T-helper 1 cell treated with Interleukin-12 subunit alpha and Interleukin-12 subunit beta and Interleukin-4 antibody, amounts not matched to agents 30 μg/mL and 1 μg/mL, for 36 hours (primary cell): ENCODE data around the gene TNRC6C.

ENCODE experiments used
- H3K27ac Mint-ChIP-seq: one replicate; pipeline ENCODE4 v1.8.0; 2021; ENCODE audit warnings: mild to moderate bottlenecking, mixed read lengths
- H3K27me3 Mint-ChIP-seq: one replicate; pipeline ENCODE4 v1.8.0; 2021; ENCODE audit warnings: low read depth, mixed read lengths
- H3K36me3 Mint-ChIP-seq: one replicate; pipeline ENCODE4 v1.8.0; 2021; ENCODE audit warnings: low read depth, mixed read lengths
- H3K4me1 Mint-ChIP-seq: one replicate; pipeline ENCODE4 v1.8.0; 2021; ENCODE audit warnings: low read depth, mixed read lengths
- H3K4me3 Mint-ChIP-seq: one replicate; pipeline ENCODE4 v1.8.0; 2021; ENCODE audit warnings: mild to moderate bottlenecking, moderate library complexity, mixed read lengths
- H3K9me3 Mint-ChIP-seq: one replicate; pipeline ENCODE4 v1.8.0; 2021; ENCODE audit warnings: mixed read lengths

TNRC6C gene

GRCh38 chr17:77957857-77958715 is at the start of gene TNRC6C:
Gene TNRC6C (plus strand): TSS chr17:77958703. CDS start chr17:78004207, 45,504 bp downstream.
- Mint-ChIP-seq H3K4me1 (peaks cover 29% of the 10 kb centered on the region), H3K4me3 (peak within 1 kb of the TSS; percentile 92), H3K36me3 (peaks cover 11% of the 10 kb centered on the region)

GRCh38 chr17:77909236-77909635 is 49.3 kb upstream of the TNRC6C start:
- Mint-ChIP-seq H3K27me3 (peaks cover 35% of the 10 kb centered on the region), H3K4me3 (no peak overlapping the region), H3K4me1 (no peaks in the 10 kb centered on the region), H3K36me3 (no peaks in the 10 kb centered on the region), H3K27ac (no peak overlapping the region), H3K9me3 (no peaks in the 10 kb centered on the region)

More at GRCh38 chr17:77957857-77958715, at the start of gene TNRC6C:
- peak within 1 kb of the TSS; percentile 87 for H3K27ac Mint-ChIP-seq
- H3K9me3 Mint-ChIP-seq = no peaks in the 10 kb centered on the region
- H3K27me3 Mint-ChIP-seq = peaks cover 62% of the 10 kb centered on the region

- Mint-ChIP-seq H3K36me3 (no peaks in the 10 kb centered on the region), H3K27me3 (peaks cover 37% of the 10 kb centered on the region), H3K4me3 (no peak overlapping the region), H3K27ac (no peak overlapping the region), H3K9me3 (no peaks in the 10 kb centered on the region), H3K4me1 (no peaks in the 10 kb centered on the region)
Measured at GRCh38 chr17:77909816-77910215, 48.7 kb upstream of the TNRC6C start.

GRCh38 chr17:77914385-77915254 is 43.9 kb upstream of the TNRC6C start:
- Mint-ChIP-seq H3K9me3 (no peaks in the 10 kb centered on the region), H3K4me3 (no peak overlapping the region), H3K4me1 (peaks cover 8% of the 10 kb centered on the region), H3K36me3 (no peaks in the 10 kb centered on the region), H3K27me3 (peaks cover 71% of the 10 kb centered on the region), H3K27ac (no peak overlapping the region)

GRCh38 chr17:77915594-77916021 is 42.9 kb upstream of the TNRC6C start:
- Mint-ChIP-seq H3K27ac (no peak overlapping the region), H3K9me3 (no peaks in the 10 kb centered on the region), H3K4me3 (no peak overlapping the region), H3K27me3 (peaks cover 67% of the 10 kb centered on the region), H3K4me1 (peaks cover 8% of the 10 kb centered on the region), H3K36me3 (no peaks in the 10 kb centered on the region)

- Mint-ChIP-seq H3K4me1 (peaks cover 8% of the 10 kb centered on the region), H3K4me3 (no peak overlapping the region), H3K36me3 (no peaks in the 10 kb centered on the region), H3K27ac (no peak overlapping the region), H3K27me3 (peaks cover 64% of the 10 kb centered on the region), H3K9me3 (no peaks in the 10 kb centered on the region)
Measured at GRCh38 chr17:77916264-77916663, 42.2 kb upstream of the TNRC6C start.

- peaks cover 8% of the 10 kb centered on the region for H3K4me1 Mint-ChIP-seq
- H3K27me3 Mint-ChIP-seq = peaks cover 62% of the 10 kb centered on the region
- H3K27ac Mint-ChIP-seq = no peak overlapping the region
- H3K4me3 Mint-ChIP-seq = no peak overlapping the region
- no peaks in the 10 kb centered on the region for H3K9me3 Mint-ChIP-seq
- H3K36me3 Mint-ChIP-seq = peaks cover 1% of the 10 kb centered on the region
Measured at GRCh38 chr17:77916703-77917481, 41.6 kb upstream of the TNRC6C start.

GRCh38 chr17:77919276-77919675 is 39.2 kb upstream of the TNRC6C start:
- Mint-ChIP-seq H3K36me3 (peaks cover 1% of the 10 kb centered on the region), H3K4me1 (peaks cover 8% of the 10 kb centered on the region), H3K4me3 (no peak overlapping the region), H3K27ac (no peak overlapping the region), H3K27me3 (peaks cover 52% of the 10 kb centered on the region), H3K9me3 (no peaks in the 10 kb centered on the region)

GRCh38 chr17:77923135-77923534 is 35.4 kb upstream of the TNRC6C start:
- Mint-ChIP-seq H3K27me3 (peaks cover 31% of the 10 kb centered on the region), H3K9me3 (no peaks in the 10 kb centered on the region), H3K27ac (no peak overlapping the region), H3K4me1 (peaks cover under 1% of the 10 kb centered on the region), H3K36me3 (peaks cover 1% of the 10 kb centered on the region), H3K4me3 (no peak overlapping the region)

- H3K36me3 Mint-ChIP-seq = peaks cover 1% of the 10 kb centered on the region
- H3K4me3 Mint-ChIP-seq = no peak overlapping the region
- no peaks in the 10 kb centered on the region for H3K9me3 Mint-ChIP-seq
- peaks cover 2% of the 10 kb centered on the region for H3K4me1 Mint-ChIP-seq
- peaks cover 29% of the 10 kb centered on the region for H3K27me3 Mint-ChIP-seq
- no peak overlapping the region for H3K27ac Mint-ChIP-seq
Measured at GRCh38 chr17:77923776-77924513, 34.6 kb upstream of the TNRC6C start.

GRCh38 chr17:77924757-77925336 is 33.7 kb upstream of the TNRC6C start:
- Mint-ChIP-seq H3K9me3 (no peaks in the 10 kb centered on the region), H3K4me3 (no peak overlapping the region), H3K4me1 (peaks cover 2% of the 10 kb centered on the region), H3K36me3 (peaks cover 1% of the 10 kb centered on the region), H3K27ac (no peak overlapping the region), H3K27me3 (peaks cover 23% of the 10 kb centered on the region)

- Mint-ChIP-seq H3K27ac (no peak overlapping the region), H3K36me3 (peaks cover 1% of the 10 kb centered on the region), H3K4me3 (no peak overlapping the region), H3K9me3 (no peaks in the 10 kb centered on the region), H3K27me3 (peaks cover 24% of the 10 kb centered on the region), H3K4me1 (peaks cover 2% of the 10 kb centered on the region)
Measured at GRCh38 chr17:77925831-77926543, 32.5 kb upstream of the TNRC6C start.

- H3K4me3 Mint-ChIP-seq = no peak overlapping the region
Measured at GRCh38 chr17:77926981-77927380, 31.5 kb upstream of the TNRC6C start.

More at GRCh38 chr17:77926981-77927380, 31.5 kb upstream of the TNRC6C start:
- H3K9me3 Mint-ChIP-seq = no peaks in the 10 kb centered on the region
- H3K36me3 Mint-ChIP-seq = no peaks in the 10 kb centered on the region
- H3K27me3 Mint-ChIP-seq = peaks cover 22% of the 10 kb centered on the region
- H3K27ac Mint-ChIP-seq = no peak overlapping the region
- H3K4me1 Mint-ChIP-seq = peaks cover 2% of the 10 kb centered on the region
